ENCODE measurements around the gene UBE2Z. TPM values are rescaled to one million over a fixed set of nuclear protein-coding genes. Genes with fewer than 3 reads are reported as not detected.

The UBE2Z gene
- total RNA-seq, 1 experiment from 2014 or later, result 182 TPM

DNA sequence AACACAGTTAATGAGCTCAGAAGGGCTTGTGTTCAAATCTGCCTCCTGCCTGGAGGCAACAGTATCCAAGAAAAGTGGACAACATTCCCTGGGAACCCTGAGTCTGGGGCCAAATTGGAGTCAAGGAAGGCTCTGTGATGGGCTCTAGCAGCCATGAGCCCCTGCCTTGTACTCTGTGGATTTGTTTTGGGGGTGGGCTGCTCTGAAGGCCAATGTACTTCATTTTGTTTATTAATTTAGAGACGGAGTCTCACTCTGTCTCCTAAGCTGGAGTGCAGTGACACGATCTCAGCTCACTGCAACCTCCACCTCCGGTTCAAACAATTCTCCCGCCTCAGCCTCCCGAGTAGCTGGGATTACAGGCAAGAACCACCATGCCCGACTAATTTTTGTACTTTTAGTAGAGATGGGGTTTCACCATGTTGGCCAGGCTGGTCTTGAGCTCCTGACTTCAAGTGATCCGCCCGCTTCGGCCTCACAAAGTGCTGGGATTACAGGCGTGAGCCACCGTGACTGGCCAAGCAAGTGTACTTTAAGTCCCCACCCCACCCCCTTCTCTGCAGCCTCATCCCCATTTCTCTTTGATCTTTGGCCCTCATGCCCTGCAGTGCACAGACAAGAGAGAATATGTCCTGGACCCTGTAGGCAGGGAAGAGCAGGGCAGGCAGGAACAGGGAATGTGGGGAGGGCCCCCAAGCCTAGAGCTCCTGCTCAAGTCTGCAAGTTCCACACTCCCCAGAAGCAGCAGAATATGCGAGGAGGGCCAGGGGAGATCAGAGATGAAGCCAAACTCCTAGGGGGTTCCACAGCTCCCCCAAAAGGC is 62.9 kb downstream of the UBE2Z start:
- Mint-ChIP-seq H3K9me3 (ENCODE audit: unreplicated experiment) (no peaks in the 10 kb centered on the region), H3K27ac (ENCODE audit: unreplicated experiment) (peak overlapping the region; percentile 97), H3K36me3 (ENCODE audit: insufficient read depth, unreplicated experiment) (peaks cover 22% of the 10 kb centered on the region), H3K4me3 (ENCODE audit: unreplicated experiment) (peak overlapping the region; percentile 58), H3K4me1 (ENCODE audit: low read depth, unreplicated experiment) (peaks cover 46% of the 10 kb centered on the region), H3K27me3 (ENCODE audit: insufficient read depth, unreplicated experiment) (no peaks in the 10 kb centered on the region)
- Histone ChIP-seq H3K27me3 (replicated peaks; ENCODE audit: control insufficient read depth, insufficient read depth, low read length) (no peaks in the 10 kb centered on the region), H3K4me3 (ENCODE audit: low read depth, low read length) (no peak overlapping the region), H3K9me3 (no peaks in the 10 kb centered on the region), H3K36me3 (ENCODE audit: control insufficient read depth, insufficient read depth, low read length) (no peaks in the 10 kb centered on the region), H3K4me1 (peaks cover 38% of the 10 kb centered on the region)
- ChIA-PET CTCF (interaction anchor here (0.7 to 3.7 kb wide), 7 partner anchors 9 to 247 kb away, joined by 3 to 26 read pairs (median 10); no protein-coding TSS in a partner anchor), POLR2A (interaction anchor here (0.6 to 4.8 kb wide), 7 partner anchors 10 to 91 kb away, joined by 3 to 73 read pairs (median 5); partner anchors contain the start of genes ATP5MC1, IGF2BP1 and SNF8)
- peak; percentile 89 to 96 for DNase-seq
- intact Hi-C loops (cut with micrococcal nuclease; ENCODE audit: unreplicated experiment), result loop anchor here (1.0 to 2.0 kb wide), 4 partner anchors 10 to 62 kb away; partner anchors contain the start of gene UBE2Z
- BruUV-seq (replicated peaks), result no TSS peak
- TF ChIP-seq, protein P1, sequence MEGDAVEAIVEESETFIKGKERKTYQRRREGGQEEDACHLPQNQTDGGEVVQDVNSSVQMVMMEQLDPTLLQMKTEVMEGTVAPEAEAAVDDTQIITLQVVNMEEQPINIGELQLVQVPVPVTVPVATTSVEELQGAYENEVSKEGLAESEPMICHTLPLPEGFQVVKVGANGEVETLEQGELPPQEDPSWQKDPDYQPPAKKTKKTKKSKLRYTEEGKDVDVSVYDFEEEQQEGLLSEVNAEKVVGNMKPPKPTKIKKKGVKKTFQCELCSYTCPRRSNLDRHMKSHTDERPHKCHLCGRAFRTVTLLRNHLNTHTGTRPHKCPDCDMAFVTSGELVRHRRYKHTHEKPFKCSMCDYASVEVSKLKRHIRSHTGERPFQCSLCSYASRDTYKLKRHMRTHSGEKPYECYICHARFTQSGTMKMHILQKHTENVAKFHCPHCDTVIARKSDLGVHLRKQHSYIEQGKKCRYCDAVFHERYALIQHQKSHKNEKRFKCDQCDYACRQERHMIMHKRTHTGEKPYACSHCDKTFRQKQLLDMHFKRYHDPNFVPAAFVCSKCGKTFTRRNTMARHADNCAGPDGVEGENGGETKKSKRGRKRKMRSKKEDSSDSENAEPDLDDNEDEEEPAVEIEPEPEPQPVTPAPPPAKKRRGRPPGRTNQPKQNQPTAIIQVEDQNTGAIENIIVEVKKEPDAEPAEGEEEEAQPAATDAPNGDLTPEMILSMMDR (IDR thresholded peaks at IDR 0.05; ENCODE audit: insufficient read depth in 1 of 2, low read depth in 1 of 2, low read length in 1 of 2, severe bottlenecking in 1 of 2, unreplicated experiment in 1 of 2), result no peak

DNA sequence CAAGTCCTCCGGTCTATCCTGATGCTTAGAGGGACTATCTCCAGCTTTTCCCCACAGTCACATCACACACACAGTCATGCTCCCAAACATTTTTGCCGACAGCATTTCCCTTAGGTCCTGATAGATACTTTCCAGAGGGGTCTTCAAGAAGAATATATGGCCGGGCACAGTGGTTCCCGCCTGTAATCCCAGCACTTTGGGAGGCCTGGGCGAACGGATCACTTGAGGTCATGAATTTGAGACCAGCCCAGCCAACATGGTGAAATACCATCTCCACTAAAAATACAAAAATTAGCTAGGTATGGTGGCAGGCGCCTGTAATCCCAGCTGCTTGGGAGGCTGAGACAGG is 64.5 kb downstream of the UBE2Z start:
- POLR2A ChIA-PET, result interaction anchor here (0.6 to 4.8 kb wide), 5 partner anchors 22 to 115 kb away, joined by 3 to 73 read pairs (median 14); partner anchors contain the start of genes IGF2BP1 and SNF8
- intact Hi-C loops (cut with micrococcal nuclease; ENCODE audit: unreplicated experiment), result loop anchor here (1.0 kb wide), 1 partner anchor 28 kb away; the partner anchor contains the start of gene SNF8
- CTCF ChIA-PET, result interaction anchor here (0.6 to 3.7 kb wide), 6 partner anchors 8 to 60 kb away, joined by 3 to 24 read pairs (median 8); no protein-coding TSS in a partner anchor

DNA sequence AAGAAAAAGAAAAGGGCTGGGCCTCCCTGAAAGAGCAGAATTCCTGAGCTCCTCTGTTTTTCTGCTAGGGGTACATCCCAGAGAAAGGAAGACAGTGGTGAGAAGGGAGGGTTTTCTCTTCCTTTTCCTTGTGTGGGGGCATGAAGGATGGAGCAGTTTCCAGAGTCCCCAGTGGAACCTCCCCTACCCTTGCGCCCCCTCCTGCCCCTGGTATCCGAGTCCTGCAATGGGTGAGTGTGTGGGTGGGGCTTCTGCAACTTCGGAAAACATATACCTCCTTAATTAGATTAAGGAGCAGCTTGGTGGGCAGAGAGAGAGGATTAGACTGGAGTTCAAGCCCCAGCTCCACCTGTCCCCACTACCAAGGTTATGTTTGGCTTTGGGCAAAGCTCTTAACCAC is 65.6 kb downstream of the UBE2Z start:
- Mint-ChIP-seq H3K9me3 (ENCODE audit: unreplicated experiment) (no peaks in the 10 kb centered on the region), H3K4me3 (ENCODE audit: unreplicated experiment) (no peak overlapping the region), H3K27me3 (ENCODE audit: insufficient read depth, unreplicated experiment) (no peaks in the 10 kb centered on the region), H3K4me1 (ENCODE audit: low read depth, unreplicated experiment) (peaks cover 46% of the 10 kb centered on the region), H3K36me3 (ENCODE audit: insufficient read depth, unreplicated experiment) (peaks cover 16% of the 10 kb centered on the region), H3K27ac (ENCODE audit: unreplicated experiment) (peak overlapping the region; percentile 97)
- no peaks in the 10 kb centered on the region for H3K9me3 ChIP-seq
- no peak overlapping the region for H3K4me3 ChIP-seq (ENCODE audit: low read depth, low read length)
- ChIA-PET POLR2A (interaction anchor here (0.6 to 4.8 kb wide), 2 partner anchors 23 to 26 kb away, joined by 5 to 73 read pairs; partner anchors contain the start of gene IGF2BP1), CTCF (interaction anchor here (0.6 to 3.7 kb wide), 5 partner anchors 19 to 81 kb away, joined by 3 to 24 read pairs (median 6); partner anchors contain the start of gene ATP5MC1)
- TF ChIP-seq, protein P1 (IDR thresholded peaks at IDR 0.05; ENCODE audit: insufficient read depth in 1 of 2, low read depth in 1 of 2, low read length in 1 of 2, severe bottlenecking in 1 of 2, unreplicated experiment in 1 of 2), result no peak
- H3K4me1 ChIP-seq, result peaks cover 38% of the 10 kb centered on the region
- DNase-seq, result peak in 1 of 2 experiments; percentile 36
- no TSS peak for BruUV-seq (replicated peaks)
- intact Hi-C loops (cut with micrococcal nuclease; ENCODE audit: unreplicated experiment), result no loop called here
- H3K36me3 ChIP-seq (ENCODE audit: control insufficient read depth, insufficient read depth, low read length), result no peaks in the 10 kb centered on the region
- no peaks in the 10 kb centered on the region for H3K27me3 ChIP-seq (replicated peaks; ENCODE audit: control insufficient read depth, insufficient read depth, low read length)

More for the DNA sequence above, 64.5 kb downstream of the UBE2Z start:
- BruUV-seq (replicated peaks), result TSS peak; percentile 76
- Mint-ChIP-seq H3K36me3 (ENCODE audit: insufficient read depth, unreplicated experiment) (peaks cover 16% of the 10 kb centered on the region), H3K9me3 (ENCODE audit: unreplicated experiment) (no peaks in the 10 kb centered on the region), H3K4me1 (ENCODE audit: low read depth, unreplicated experiment) (peaks cover 46% of the 10 kb centered on the region), H3K27me3 (ENCODE audit: insufficient read depth, unreplicated experiment) (no peaks in the 10 kb centered on the region), H3K4me3 (ENCODE audit: unreplicated experiment) (peak overlapping the region; percentile 58), H3K27ac (ENCODE audit: unreplicated experiment) (peak overlapping the region; percentile 97)
- TF ChIP-seq, protein P1 (IDR thresholded peaks at IDR 0.05; ENCODE audit: insufficient read depth in 1 of 2, low read depth in 1 of 2, low read length in 1 of 2, severe bottlenecking in 1 of 2, unreplicated experiment in 1 of 2), result no peak
- H3K9me3 ChIP-seq, result no peaks in the 10 kb centered on the region
- H3K36me3 ChIP-seq (ENCODE audit: control insufficient read depth, insufficient read depth, low read length), result no peaks in the 10 kb centered on the region
- no peaks in the 10 kb centered on the region for H3K27me3 ChIP-seq (replicated peaks; ENCODE audit: control insufficient read depth, insufficient read depth, low read length)
- DNase-seq, result no peak
- H3K4me3 ChIP-seq (ENCODE audit: low read depth, low read length), result no peak overlapping the region
- H3K4me1 ChIP-seq, result peaks cover 38% of the 10 kb centered on the region

Measured in Caco-2 (cell line).